Stomach (tissue), 9 donors: Measurements from ENCODE around the gene ZNF778. TPM values are rescaled to one million over a fixed set of nuclear protein-coding genes. Genes with fewer than 3 reads are reported as not detected.
"Not testable (repeated sequence)": the region's sequence is repeated elsewhere in the genome, so short reads cannot be mapped to it uniquely, and the experiment has no call there.

Experiments
- DNase-seq, 2 donors: peaks; one replicate each; pipeline versions ENCODE4 v3.0.0 to v3.0.0-alpha.2; 2013 to 2019
- H3K27ac ChIP-seq, 5 donors: fragments of 200-600 bp in 4 of 5; sonication (generic) in 4 of 5; one replicate each; pipeline ENCODE4 v1.5.1; 2013 to 2019; ENCODE audit warnings: mild to moderate bottlenecking in 1 of 5, moderate library complexity in 1 of 5
- H3K27me3 ChIP-seq, 3 donors: fragments of 200-600 bp; sonication (generic); one replicate each; pipeline ENCODE4 v1.5.1; 2017 to 2019; ENCODE audit warnings: mixed run types in 1 of 3
- H3K36me3 ChIP-seq, 4 donors: fragments of 200-600 bp; sonication (generic); 1 replicate in 3 of 4; 2 replicates in 1 of 4; pipeline ENCODE4 v1.5.1; 2016 to 2019
- H3K4me1 ChIP-seq, 4 donors: fragments of 200-600 bp; sonication (generic); one replicate each; pipeline ENCODE4 v1.5.1; 2016 to 2019
- H3K4me3 ChIP-seq, 4 donors: fragments of 200-600 bp; sonication (generic) in 3 of 4; one replicate each; pipeline ENCODE4 v1.5.1; 2016 to 2019; ENCODE audit warnings: mild to moderate bottlenecking in 1 of 4
- H3K9me3 ChIP-seq, 4 donors: fragments of 200-600 bp; sonication (generic); one replicate each; pipeline ENCODE4 v1.5.1; 2016 to 2019
- EP300 ChIP-seq: sonication (generic); formaldehyde crosslinking; IDR thresholded peaks from one replicate; pipeline ENCODE4 v1.6.1; 2017; ENCODE audit warnings: antibody characterized with exemption
- POLR2A ChIP-seq, 4 donors: fragments of 450-650 bp; IDR thresholded peaks; one replicate each; pipeline ENCODE4 v1.6.1; 2016; ENCODE audit warnings: antibody characterized with exemption in 4 of 4, control low read depth in 2 of 4, mild to moderate bottlenecking in 1 of 4, moderate library complexity in 1 of 4
- POLR2AphosphoS5 ChIP-seq, 3 donors: sonication (generic); formaldehyde crosslinking; IDR thresholded peaks; one replicate each; pipeline ENCODE4 v1.6.1; 2016; ENCODE audit warnings: antibody characterized with exemption in 3 of 3
- WGBS, 5 donors: extraction: QIAGEN DNeasy Blood & Tissue Kit in 3 of 5; methylation state at CpG; one replicate each; pipeline versions ENCODE4 v1.1.5 to v1.1.7; 2013 to 2018; 5-methylcytosine and 5-hydroxymethylcytosine counted together
- intact Hi-C: fragments of 100-400 bp; cut with DNase I; formaldehyde crosslinking; loops from one replicate; pipeline ENCODE4 v1.15.1; 2023; ENCODE audit warnings: low total_unique reads
- polyA plus RNA-seq, 3 donors: library from polyadenylated mRNA; stranded (reverse); fragments of 200-250 nt; gene quantifications; one replicate each; pipeline ENCODE4 v1.2.3, GENCODE V29; 2013
- total RNA-seq, 5 donors: library from RNA; depleted of rRNA; stranded (reverse); fragments of >200 nt; gene quantifications; one replicate each; pipeline versions ENCODE4 v1.1.0 to v1.2.3, GENCODE V29; 2014 to 2016
- TF ChIP-seq, protein P1 (sequence below), 7 experiments: fragments of 450-650 bp in 4 of 7; fragments of 200-600 bp in 3 of 7; sonication (generic) in 3 of 7; IDR thresholded peaks; one replicate each; pipeline ENCODE4 v1.5.1; 2016 to 2019; ENCODE audit warnings: antibody characterized with exemption in 7 of 7, control low read depth in 2 of 7, mild to moderate bottlenecking in 1 of 7
- donor health status: healthy with polysubstance abuse.
- donor health status: Bipolar disorder and iron deficiency.
- donor health status: healthy.

Gene ZNF778
- total and polyA plus RNA-seq, 8 donors = 1.2 to 11.7 (median 4.5) TPM

DNA sequence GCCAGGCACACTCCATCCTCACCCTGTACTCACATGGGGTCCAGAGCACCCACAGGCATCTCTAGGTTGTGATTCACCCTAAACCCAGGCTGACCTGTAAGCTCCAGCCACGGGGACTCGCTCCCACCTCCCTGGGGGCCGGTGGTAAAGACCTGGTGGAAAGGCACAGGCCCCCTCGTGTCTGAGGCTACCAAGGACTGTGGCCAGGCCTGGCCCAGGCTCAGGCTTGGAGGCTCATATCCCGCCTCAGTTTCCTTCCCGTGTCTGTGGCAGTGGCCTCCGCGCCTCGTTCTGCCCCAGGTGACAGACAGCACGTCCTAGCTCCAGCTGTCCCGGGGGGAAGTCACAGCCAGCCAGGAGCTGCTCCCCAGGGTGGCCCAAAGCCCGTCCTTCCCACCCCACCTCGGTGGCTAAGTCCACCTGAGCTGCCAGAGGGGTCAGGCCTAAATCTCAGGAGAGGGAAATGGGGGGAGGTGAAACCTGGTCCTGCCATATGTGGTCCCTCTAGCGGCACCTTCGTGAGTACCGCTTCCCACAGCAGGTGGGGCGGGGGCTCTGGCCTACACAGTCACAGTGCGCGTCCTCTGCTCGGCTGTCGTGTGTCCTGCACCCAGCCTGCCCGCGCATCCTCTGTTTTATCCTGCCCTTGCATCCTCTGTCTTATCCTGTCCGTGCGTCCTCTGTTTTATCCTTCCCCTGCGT, 33.4 kb upstream of the ZNF778 start:
- Histone ChIP-seq H3K27ac (no peak overlapping the region), H3K9me3 (no peaks in the 10 kb centered on the region), H3K27me3 (peaks cover 0 to 69% (median 0%) of the 10 kb centered on the region in 3 donors), H3K36me3 (no peaks in the 10 kb centered on the region), H3K4me3 (no peak overlapping the region), H3K4me1 (no peaks in the 10 kb centered on the region)
- no peak for DNase-seq
- no peak for TF ChIP-seq EP300
- TF ChIP-seq, protein P1, sequence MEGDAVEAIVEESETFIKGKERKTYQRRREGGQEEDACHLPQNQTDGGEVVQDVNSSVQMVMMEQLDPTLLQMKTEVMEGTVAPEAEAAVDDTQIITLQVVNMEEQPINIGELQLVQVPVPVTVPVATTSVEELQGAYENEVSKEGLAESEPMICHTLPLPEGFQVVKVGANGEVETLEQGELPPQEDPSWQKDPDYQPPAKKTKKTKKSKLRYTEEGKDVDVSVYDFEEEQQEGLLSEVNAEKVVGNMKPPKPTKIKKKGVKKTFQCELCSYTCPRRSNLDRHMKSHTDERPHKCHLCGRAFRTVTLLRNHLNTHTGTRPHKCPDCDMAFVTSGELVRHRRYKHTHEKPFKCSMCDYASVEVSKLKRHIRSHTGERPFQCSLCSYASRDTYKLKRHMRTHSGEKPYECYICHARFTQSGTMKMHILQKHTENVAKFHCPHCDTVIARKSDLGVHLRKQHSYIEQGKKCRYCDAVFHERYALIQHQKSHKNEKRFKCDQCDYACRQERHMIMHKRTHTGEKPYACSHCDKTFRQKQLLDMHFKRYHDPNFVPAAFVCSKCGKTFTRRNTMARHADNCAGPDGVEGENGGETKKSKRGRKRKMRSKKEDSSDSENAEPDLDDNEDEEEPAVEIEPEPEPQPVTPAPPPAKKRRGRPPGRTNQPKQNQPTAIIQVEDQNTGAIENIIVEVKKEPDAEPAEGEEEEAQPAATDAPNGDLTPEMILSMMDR (IDR thresholded peaks at IDR 0.05) = no peak
- 67 to 75% (median 72%) methylated on average over 22 to 26 of the region's 26 CpGs for WGBS, 5 donors
- intact Hi-C loops = no loop called here

DNA sequence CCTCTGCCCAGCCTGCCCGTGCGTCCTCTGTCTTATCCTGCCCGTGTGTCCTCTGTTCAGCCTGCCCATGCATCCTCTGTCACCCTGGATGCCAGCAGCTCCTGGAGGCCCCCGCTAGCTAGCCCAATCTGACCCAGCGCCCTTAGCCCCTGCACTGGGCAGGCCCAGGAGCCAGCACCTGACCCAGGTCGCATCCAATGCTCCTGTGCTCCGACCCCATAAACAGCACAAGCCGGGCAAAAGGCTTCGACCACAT, 32.9 kb upstream of the ZNF778 start:
- Histone ChIP-seq H3K9me3 (no peaks in the 10 kb centered on the region), H3K4me3 (no peak overlapping the region)
- WGBS, 5 donors = 75 to 80% (median 77%) methylated on average over 8 to 9 of the region's 9 CpGs

DNA sequence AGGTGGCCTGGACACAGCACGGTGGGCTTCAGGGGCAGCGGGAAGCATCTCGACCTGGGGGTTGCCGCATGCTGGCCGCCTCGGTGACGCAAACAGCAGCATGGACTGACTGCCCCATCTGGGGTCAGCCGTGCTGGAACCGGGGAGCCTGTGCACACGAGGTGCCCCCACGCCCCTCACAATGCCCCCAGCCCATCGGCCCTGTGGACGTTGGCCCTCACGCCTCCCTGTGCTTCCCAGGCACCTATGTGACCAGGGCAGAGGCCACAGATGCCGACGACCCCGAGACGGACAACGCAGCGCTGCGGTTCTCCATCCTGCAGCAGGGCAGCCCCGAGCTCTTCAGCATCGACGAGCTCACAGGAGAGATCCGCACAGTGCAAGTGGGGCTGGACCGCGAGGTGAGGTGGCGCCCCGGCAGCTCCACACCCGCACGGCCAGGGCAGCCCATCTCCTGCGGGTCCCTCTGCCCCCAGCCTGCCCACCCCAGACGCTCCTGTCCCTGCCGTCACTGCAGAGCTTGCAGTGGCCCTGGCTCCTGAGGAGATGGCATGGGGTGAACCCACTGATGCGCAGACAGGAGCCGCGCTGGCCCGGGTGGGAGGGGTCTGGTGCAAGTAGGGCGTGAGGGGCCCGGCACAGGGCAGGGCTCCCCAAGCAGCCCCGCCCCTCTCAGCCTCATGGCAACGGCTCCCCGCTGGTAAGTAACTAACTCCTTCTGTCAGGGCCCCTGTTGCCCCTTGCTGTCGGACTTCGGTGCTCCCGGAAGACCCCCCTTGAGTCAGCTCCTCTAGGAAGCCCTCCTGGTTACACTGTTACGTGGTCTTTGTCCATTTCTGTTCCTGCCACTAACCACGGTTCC, 32.3 kb upstream of the ZNF778 start:
- H3K27ac ChIP-seq = no peak overlapping the region
- peaks cover 0 to 58% (median 0%) of the 10 kb centered on the region in 3 donors for H3K27me3 ChIP-seq
- intact Hi-C loops = no loop called here
- no peaks in the 10 kb centered on the region for H3K4me1 ChIP-seq
- TF ChIP-seq EP300 (no peak), POLR2A (IDR thresholded peaks at IDR 0.05) (no peak), POLR2AphosphoS5 (IDR thresholded peaks at IDR 0.05) (no peak)
- TF ChIP-seq, protein P1 (IDR thresholded peaks at IDR 0.05) = no peak
- no peaks in the 10 kb centered on the region for H3K9me3 ChIP-seq
- no peak overlapping the region for H3K4me3 ChIP-seq
- H3K36me3 ChIP-seq = no peaks in the 10 kb centered on the region
- WGBS, 5 donors = 62 to 74% (median 67%) methylated on average over 44 to 48 of the region's 48 CpGs
- peak in 1 of 2 donors; percentile 60 for DNase-seq

More for the DNA sequence above, 32.9 kb upstream of the ZNF778 start:
- H3K27ac ChIP-seq = no peak overlapping the region
- no peaks in the 10 kb centered on the region for H3K36me3 ChIP-seq
- intact Hi-C loops = no loop called here
- H3K27me3 ChIP-seq = peaks cover 0 to 64% (median 0%) of the 10 kb centered on the region in 3 donors
- no peaks in the 10 kb centered on the region for H3K4me1 ChIP-seq
- DNase-seq = no peak
- TF ChIP-seq, protein P1 (IDR thresholded peaks at IDR 0.05) = no peak
- TF ChIP-seq EP300 (no peak), POLR2A (IDR thresholded peaks at IDR 0.05) (no peak), POLR2AphosphoS5 (IDR thresholded peaks at IDR 0.05) (no peak)

DNA sequence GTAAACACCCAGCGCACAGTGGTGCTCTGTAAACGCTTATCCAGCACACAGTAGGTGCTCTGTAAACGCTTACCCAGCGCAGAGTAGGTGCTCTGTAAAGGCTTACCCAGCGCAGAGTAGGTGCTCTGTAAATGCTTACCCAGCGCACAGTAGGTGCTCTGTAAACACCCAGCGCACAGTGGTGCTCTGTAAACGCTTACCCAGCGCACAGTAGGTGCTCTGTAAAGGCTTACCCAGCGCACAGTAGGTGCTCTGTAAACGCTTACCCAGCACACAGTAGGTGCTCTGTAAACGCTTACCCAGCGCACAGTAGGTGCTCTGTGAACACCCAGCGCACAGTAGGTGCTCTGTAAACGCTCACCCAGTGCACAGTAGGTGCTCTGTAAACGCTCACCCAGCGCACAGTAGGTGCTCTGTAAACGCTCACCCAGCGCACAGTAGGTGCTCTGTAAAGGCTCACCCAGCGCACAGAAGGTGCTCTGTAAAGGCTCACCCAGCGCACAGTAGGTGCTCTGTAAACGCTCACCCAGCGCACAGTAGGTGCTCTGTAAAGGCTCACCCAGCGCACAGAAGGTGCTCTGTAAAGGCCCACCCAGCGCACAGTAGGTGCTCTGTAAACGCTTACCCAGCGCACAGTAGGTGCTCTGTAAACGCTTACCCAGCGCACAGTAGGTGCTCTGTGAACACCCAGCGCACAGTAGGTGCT, 31.5 kb upstream of the ZNF778 start:
- H3K27ac ChIP-seq, H3K4me1 ChIP-seq, H3K36me3 ChIP-seq, H3K4me3 ChIP-seq, DNase-seq, H3K9me3 ChIP-seq, intact Hi-C loops: not testable (repeated sequence)
- H3K27me3 ChIP-seq = peaks cover 0 to 58% (median 0%) of the 10 kb centered on the region in 3 donors
- WGBS, 5 donors = 81 to 92% (median 91%) methylated on average over 16 to 30 of the region's 30 CpGs

DNA sequence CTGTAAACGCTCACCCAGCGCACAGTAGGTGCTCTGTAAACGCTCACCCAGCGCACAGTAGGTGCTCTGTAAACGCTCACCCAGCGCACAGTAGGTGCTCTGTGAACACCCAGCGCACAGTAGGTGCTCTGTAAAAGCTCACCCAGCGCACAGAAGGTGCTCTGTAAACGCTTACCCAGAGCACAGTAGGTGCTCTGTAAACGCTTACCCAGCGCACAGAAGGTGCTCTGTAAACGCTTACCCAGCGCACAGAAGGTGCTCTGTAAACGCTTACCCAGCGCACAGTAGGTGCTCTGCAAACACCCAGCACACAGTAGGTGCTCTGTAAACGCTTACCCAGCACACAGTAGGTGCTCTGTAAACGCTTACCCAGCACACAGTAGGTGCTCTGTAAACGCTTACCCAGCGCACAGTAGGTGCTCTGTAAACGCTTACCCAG, 30.9 kb upstream of the ZNF778 start:
- H3K9me3 ChIP-seq, H3K36me3 ChIP-seq, intact Hi-C loops, H3K27ac ChIP-seq, H3K4me3 ChIP-seq, DNase-seq, H3K4me1 ChIP-seq: not testable (repeated sequence)
- 86 to 94% (median 89%) methylated on average over 20 of the region's 20 CpGs for WGBS, 5 donors
- peaks cover 0 to 58% (median 3%) of the 10 kb centered on the region in 3 donors for H3K27me3 ChIP-seq
